AG09309 (cell line): Measurements from ENCODE around the gene TNIK.

ENCODE experiments used
- DNase-seq: peaks from one replicate; pipeline ENCODE4 v3.0.0-alpha.2; 2010; ENCODE audit warnings: low read depth
- H3K4me3 ChIP-seq: 2 replicates; pipeline ENCODE4 v1.5.1; 2011; ENCODE audit warnings: mild to moderate bottlenecking, low read depth, low read length, moderate library complexity; ENCODE audit not compliant: control insufficient read depth
- TF ChIP-seq, protein P1 (sequence below): IDR thresholded peaks from 2 replicates; pipeline ENCODE4 v1.5.1; 2011; ENCODE audit warnings: mild to moderate bottlenecking, low read depth, low read length, inconsistent platforms; ENCODE audit not compliant: insufficient read depth, control insufficient read depth; ENCODE audit errors: missing control alignments

The TNIK gene

DNA sequence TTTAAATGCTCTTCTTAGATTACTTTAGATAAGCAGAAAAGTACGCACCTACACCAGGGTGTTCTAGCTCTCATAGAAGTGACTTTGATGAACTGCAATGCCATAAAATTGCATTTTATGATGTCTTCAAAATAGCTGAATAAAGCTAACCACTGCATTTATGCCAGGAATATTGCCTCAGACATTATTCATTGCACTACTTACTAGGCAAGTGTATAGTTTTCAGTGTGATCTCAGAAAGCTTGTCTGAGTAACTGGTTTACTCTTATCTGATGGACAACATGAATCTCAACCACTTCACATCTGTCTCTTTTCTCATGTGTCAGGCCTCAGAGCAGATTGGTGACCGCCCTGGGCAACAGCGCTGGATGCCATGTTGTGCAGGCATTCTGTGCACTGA, 314.4 kb downstream of the TNIK start:
- H3K4me3 ChIP-seq = no peak overlapping the region
- no peak for DNase-seq
- TF ChIP-seq, protein P1, sequence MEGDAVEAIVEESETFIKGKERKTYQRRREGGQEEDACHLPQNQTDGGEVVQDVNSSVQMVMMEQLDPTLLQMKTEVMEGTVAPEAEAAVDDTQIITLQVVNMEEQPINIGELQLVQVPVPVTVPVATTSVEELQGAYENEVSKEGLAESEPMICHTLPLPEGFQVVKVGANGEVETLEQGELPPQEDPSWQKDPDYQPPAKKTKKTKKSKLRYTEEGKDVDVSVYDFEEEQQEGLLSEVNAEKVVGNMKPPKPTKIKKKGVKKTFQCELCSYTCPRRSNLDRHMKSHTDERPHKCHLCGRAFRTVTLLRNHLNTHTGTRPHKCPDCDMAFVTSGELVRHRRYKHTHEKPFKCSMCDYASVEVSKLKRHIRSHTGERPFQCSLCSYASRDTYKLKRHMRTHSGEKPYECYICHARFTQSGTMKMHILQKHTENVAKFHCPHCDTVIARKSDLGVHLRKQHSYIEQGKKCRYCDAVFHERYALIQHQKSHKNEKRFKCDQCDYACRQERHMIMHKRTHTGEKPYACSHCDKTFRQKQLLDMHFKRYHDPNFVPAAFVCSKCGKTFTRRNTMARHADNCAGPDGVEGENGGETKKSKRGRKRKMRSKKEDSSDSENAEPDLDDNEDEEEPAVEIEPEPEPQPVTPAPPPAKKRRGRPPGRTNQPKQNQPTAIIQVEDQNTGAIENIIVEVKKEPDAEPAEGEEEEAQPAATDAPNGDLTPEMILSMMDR = no peak

DNA sequence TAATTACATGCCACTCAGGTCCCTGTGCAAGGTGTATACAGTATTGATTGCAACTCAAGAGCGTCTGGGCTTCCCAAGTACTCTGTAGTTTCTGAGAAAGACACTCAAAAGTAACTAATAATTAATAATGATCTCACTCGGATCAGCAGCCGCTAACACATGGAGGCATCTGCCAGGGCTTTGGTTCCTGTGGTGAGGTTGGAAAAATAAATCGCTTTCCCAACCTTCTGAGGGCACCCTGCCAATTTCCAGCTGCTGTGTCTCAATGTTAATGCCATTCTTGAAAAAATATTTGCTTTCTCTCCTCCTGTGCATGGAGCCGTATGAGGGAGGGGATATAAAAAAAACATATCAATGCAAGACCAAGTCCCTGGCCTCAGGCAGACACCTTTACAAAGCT, 317.2 kb downstream of the TNIK start:
- peak; percentile 35 for DNase-seq
- TF ChIP-seq, protein P1 = no peak
- no peak overlapping the region for H3K4me3 ChIP-seq

DNA sequence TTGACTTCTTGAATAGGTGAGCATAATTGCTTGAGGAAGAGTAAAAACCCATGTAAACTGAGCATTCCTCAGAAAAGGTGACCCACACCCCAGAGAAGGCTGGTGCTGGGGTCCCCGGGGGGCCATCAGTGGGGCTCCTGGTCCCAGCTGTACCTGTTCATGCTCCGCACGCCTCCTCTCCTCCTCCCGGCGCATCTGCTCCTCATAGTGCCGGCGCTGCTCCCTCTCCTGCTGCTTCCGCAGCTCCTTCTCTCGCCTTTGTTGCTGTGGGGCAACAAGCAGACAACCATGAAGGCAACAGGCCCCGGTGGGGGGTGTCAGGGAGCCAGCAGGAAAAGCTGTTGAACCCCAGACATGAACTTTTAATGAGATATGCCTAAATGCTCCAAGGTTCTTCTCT, 320.0 kb downstream of the TNIK start:
- TF ChIP-seq, protein P1 = no peak
- H3K4me3 ChIP-seq = no peak overlapping the region
- no peak for DNase-seq

DNA sequence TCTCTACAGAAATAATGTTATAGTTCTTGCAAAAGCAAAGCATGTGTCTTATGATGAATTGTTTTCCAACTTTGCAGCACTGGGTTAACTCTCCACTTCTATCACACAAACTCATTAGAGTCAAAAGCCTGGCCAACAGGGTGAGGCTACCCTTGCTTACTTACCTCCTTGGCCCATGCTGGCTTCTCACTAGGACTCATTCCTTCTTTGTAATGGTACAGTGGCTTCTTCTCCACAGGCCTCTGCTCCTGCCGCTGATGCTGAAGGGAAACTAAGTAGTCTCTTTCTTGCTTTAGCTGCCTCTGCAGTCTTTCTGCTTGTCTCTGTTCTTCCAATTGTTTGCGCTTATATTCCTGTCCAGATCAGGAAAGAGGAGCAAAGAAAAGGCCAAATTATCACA, 322.2 kb downstream of the TNIK start:
- H3K4me3 ChIP-seq = no peak overlapping the region
- DNase-seq = no peak
- TF ChIP-seq, protein P1 = no peak

DNA sequence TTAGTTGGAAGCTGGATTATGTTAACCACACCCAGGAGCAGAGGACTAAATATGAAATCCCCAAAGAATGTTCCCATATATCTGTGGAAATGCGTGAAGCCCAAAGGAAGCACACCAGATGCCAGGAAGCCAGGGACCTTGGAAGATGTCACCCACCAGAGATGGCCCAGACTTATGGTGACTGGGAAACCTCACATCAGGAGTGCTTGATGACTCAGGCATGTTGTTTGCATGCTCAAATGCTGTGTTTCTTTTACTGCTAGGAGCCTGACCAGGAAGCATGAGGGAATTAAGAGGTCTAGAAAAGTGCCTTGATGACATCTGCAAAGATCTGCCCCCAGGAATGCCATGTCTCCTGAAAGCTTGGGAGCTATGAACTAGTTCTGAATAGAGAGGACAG, 324.7 kb downstream of the TNIK start:
- TF ChIP-seq, protein P1 = no peak
- no peak for DNase-seq

DNA sequence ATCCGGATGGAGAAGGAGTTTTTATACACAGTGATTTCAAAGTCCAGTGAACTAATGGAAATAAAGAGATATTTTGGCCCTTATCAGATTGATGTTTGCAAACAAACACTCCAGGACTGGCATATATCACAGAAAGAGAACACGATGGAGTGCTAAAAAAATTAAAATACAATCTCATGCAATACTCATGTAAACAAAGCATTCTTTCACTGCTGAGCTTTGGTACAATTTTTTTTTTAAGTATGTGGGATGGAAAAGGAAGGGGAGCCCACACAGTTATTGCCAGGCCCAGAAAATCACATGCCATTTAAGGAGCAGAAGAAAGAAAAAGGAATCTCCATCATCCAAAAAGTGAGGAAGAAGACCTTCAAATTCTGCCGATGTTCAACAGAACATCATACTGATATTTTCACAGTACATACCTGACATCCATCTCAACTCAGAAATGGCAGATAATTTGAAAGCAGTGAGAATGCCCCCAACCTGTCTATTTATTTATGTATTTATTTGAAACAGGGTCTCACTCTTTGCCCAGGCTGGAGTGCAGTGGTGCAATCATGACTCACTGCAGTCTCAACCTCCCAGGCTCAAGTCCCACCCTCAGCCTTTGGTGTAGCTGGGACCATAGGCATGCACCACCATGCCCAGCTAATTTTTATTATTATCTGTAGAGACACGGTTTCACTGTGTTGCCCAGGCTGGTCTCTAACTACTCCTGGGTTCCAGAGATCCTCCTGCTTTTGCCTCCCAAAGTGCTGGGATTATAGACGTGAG, 326.2 kb downstream of the TNIK start:
- TF ChIP-seq, protein P1 = no peak
- DNase-seq = no peak
- no peak overlapping the region for H3K4me3 ChIP-seq

More for the DNA sequence above, 324.7 kb downstream of the TNIK start:
- H3K4me3 ChIP-seq = no peak overlapping the region
